ENCODE data around the gene CDHR3. TPM values are rescaled to one million over a fixed set of nuclear protein-coding genes. Genes with fewer than 3 reads are reported as not detected.

CDHR3 gene
- polyA plus RNA-seq, 1 donor from 2014 or later: 2.9 TPM

- H3K79me2 ChIP-seq (replicated peaks; ENCODE audit: insufficient read depth, low read length): no peaks in the 10 kb centered on the region
- H3K27me3 ChIP-seq (ENCODE audit: insufficient read depth, low read depth, low read length): no peaks in the 10 kb centered on the region
- no peak overlapping the region for H3K27ac ChIP-seq (ENCODE audit: low read length)
- TF ChIP-seq CTCF (IDR thresholded peaks at IDR 0.05; ENCODE audit: poor library complexity, severe bottlenecking) (no peak), EP300 (conservative IDR thresholded peaks at IDR 0.05; ENCODE audit: poor library complexity, severe bottlenecking) (no peak), POLR2AphosphoS5 (IDR thresholded peaks at IDR 0.05) (no peak), TAF1 (IDR thresholded peaks at IDR 0.05; ENCODE audit: low read depth) (no peak), RAD21 (conservative IDR thresholded peaks at IDR 0.05) (no peak), EZH2 (IDR thresholded peaks at IDR 0.05; ENCODE audit: borderline replicate concordance, insufficient read depth, low read length, poor library complexity, severe bottlenecking) (no peak), SMC3 (conservative IDR thresholded peaks at IDR 0.05; ENCODE audit: poor library complexity) (no peak), MXI1 (conservative IDR thresholded peaks at IDR 0.05; ENCODE audit: poor library complexity, severe bottlenecking) (no peak), REST (IDR thresholded peaks at IDR 0.05; ENCODE audit: borderline replicate concordance) (no peak)
- no peak overlapping the region for H3K4me2 ChIP-seq (ENCODE audit: low read length)
- H3K4me3 ChIP-seq (ENCODE audit: low read length): no peak overlapping the region
- H3K9ac ChIP-seq (ENCODE audit: low read length): no peak overlapping the region
- no peak overlapping the region for H2AFZ ChIP-seq (ENCODE audit: low read depth, low read length)
- no peaks in the 10 kb centered on the region for H3K9me2 ChIP-seq (ENCODE audit: insufficient read depth, low read length)
- H4K20me1 ChIP-seq (ENCODE audit: insufficient read depth): no peaks in the 10 kb centered on the region
- no peaks in the 10 kb centered on the region for H3K36me3 ChIP-seq (ENCODE audit: insufficient read depth, low read length)
- no peaks in the 10 kb centered on the region for H3K9me3 ChIP-seq (ENCODE audit: low read length)
- H3F3A ChIP-seq (ENCODE audit: insufficient read depth, low read length, poor library complexity, severe bottlenecking): no peaks in the 10 kb centered on the region
These were observed 52.5 kb downstream of the CDHR3 start for GRCh38 chr7:106015381-106016218.

GRCh38 chr7:106016331-106016730, 53.3 kb downstream of the CDHR3 start:
- H3K9ac ChIP-seq (ENCODE audit: low read length): no peak overlapping the region
- no peaks in the 10 kb centered on the region for H3K9me2 ChIP-seq (ENCODE audit: insufficient read depth, low read length)
- no peaks in the 10 kb centered on the region for H4K20me1 ChIP-seq (ENCODE audit: insufficient read depth)
- H3K4me3 ChIP-seq (ENCODE audit: low read length): no peak overlapping the region
- no peaks in the 10 kb centered on the region for H3K9me3 ChIP-seq (ENCODE audit: low read length)
- H2AFZ ChIP-seq (ENCODE audit: low read depth, low read length): no peak overlapping the region
- no peaks in the 10 kb centered on the region for H3F3A ChIP-seq (ENCODE audit: insufficient read depth, low read length, poor library complexity, severe bottlenecking)
- H3K27ac ChIP-seq (ENCODE audit: low read length): no peak overlapping the region
- H3K36me3 ChIP-seq (ENCODE audit: insufficient read depth, low read length): no peaks in the 10 kb centered on the region
- TF ChIP-seq CTCF (IDR thresholded peaks at IDR 0.05; ENCODE audit: poor library complexity, severe bottlenecking) (no peak), SMC3 (conservative IDR thresholded peaks at IDR 0.05; ENCODE audit: poor library complexity) (no peak)
- H3K79me2 ChIP-seq (replicated peaks; ENCODE audit: insufficient read depth, low read length): no peaks in the 10 kb centered on the region
- no peak overlapping the region for H3K4me2 ChIP-seq (ENCODE audit: low read length)
- H3K27me3 ChIP-seq (ENCODE audit: insufficient read depth, low read depth, low read length): no peaks in the 10 kb centered on the region
